Stimulated activated CD8-positive, alpha-beta memory T cell treated with anti-CD3 and anti-CD28 coated beads, Interleukin-15, amount 100 ng/mL, for 48 hours (primary cell): ENCODE data around the gene SORCS2.

Experiments used
- DNase-seq, 2 donors: peaks; one replicate each; pipeline ENCODE4 v3.0.0-alpha.2; 2020; ENCODE audit warnings: low read depth in 2 of 2

Gene SORCS2

DNA sequence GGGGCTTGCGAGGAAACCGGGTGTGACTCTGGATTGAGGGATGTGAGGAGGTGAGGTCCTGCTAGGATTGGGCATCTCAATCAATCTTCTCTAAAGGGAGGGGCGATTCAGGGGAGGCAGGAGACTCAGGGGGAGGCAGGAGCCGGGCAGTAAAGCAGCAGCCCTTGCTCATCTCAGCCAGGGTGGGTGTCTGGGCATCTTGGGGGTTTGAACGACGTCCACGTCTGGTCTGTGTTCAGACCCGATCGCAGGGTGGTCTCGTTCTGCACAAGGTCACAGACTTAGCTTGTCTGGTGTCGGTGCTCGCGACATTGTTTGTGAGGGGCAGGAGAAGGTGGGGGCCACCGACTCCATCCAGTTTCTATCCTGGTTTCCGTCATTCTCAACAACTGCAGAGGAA, 473.7 kb downstream of the SORCS2 start:
- DNase-seq: no peak

DNA sequence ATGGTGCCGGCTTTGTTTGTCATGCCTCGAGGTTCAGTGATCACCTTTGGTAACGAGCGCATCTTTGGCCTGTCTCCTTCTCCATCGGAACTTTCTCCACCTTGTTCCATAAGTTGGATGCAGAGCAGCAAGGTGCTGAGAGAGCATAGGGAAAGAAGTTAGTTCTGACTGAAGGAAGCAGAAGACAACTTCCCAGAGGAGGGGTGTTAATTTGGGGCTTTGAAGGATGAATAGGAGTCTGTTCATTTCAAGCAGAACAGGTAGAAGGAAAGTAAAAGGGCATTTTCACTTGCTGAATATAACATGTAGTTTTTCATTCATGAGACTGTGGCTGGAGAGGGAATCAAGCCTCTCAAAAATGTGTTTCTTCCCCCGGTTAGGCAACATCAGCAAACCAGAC, 474.4 kb downstream of the SORCS2 start:
- no peak for DNase-seq

DNA sequence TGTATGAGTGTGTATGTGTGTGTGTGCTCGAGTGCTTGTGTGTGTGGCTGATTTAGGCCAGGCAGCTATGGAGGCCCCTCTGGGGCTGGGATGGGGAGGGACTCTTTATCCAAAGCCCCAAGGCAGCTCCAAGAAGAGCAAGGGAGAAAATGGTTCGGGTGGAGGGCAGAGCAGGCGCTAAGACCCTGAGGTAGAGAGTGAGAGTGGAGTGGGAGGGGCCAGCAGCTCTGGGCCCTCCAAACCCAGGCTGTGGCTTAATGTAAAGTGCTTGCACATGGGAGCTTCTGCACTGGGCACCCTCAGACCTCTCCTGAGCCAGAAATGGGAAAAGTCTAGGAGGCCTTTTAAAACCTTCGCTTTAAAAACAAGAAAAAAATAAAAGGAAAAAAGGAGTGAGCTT, 475.9 kb downstream of the SORCS2 start:
- DNase-seq: no peak

DNA sequence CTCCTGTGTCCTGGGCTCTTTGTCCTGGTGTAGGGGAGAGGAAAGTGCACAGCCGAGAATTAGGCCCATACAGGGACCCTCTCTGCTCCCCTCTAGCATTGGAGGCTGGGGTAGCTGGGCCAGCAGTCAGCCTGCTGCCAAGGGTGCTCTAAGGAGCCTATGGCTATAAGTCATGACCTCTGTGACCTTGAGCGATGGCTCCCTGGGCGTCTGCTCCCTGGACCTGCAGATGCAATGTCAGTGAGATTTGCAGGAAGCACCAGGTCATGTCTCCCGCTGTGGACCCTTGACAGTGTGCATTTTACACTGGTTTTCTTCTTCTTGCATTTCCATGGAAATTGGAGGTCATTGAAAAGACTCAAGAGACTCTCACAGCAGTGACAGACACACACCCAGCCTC, 476.5 kb downstream of the SORCS2 start:
- no peak for DNase-seq

DNA sequence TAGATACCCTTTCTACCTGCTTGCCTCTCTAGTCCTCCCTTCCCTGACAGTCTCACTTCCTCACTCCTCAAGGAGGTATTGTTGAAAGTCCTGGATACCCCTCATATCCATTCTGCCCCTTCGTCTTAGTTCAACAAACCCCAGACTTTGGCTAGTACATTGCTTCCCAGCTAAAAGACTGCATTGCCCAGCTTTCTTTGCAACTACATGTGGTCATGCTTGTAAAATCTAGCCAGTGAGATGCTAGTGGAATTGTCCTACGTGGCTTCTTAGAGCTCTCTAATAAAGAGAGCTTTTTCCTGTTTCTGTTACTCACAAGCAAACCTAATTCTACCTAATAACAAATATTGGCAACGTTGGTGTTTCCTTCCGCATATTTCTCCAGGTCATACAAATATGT, 480.3 kb downstream of the SORCS2 start:
- no peak for DNase-seq

DNA sequence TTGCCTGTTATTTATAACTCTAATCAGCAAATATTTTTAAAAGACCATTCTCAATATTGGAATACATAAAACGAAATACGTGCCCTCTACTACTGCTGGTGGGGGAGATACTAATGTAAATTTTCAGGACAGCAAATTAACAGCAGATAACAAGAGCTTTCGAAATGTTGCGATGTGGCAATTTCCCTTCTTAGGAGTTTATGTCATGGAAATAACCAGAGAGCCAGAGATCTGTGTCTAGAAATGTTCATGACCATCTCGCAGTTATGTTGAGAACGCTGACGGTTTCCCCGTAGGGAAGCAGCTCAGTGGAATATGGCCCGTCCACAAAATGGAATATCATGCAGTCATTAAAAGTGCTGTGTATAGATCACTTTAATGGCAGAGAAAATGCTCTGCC, 480.8 kb downstream of the SORCS2 start:
- no peak for DNase-seq

DNA sequence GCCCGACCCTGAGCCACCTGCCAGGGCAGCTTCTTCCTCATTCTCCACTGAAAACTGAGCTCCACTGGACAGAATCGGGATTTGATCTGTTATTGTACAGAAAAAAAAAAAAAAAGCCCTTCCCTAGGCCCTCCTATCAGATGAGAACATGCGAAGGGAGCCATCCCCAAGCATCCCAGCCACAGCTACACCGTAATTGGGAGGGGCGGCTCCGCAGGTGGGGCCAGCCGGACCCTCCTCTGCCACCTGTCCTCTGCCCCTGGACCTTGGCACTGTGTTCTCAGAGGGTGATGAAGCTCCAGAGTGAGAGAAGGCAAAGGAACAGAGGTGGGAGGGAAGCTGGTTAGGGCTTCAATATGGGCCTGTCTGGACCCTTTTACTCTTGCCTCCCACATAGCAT, 482.4 kb downstream of the SORCS2 start:
- no peak for DNase-seq

DNA sequence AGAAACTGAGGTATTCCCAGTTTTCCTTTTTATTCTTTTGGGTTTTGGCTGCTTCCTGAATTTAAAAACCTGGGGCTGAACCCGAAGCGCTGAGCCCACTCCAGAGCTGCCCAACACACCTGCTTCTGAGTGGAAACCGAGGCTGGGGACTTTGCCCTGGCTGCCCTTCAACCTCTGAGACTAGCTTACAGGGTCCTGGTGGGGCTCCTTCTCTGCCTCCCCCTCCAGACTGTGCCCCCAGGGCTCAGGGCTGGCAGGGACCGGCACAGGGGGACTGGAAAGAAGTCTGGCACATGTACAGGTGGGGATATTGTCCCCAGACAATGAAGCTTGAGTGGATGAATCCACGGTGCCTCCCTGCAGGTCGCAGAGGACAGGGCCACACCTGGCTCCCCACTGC, 482.8 kb downstream of the SORCS2 start:
- DNase-seq: no peak

DNA sequence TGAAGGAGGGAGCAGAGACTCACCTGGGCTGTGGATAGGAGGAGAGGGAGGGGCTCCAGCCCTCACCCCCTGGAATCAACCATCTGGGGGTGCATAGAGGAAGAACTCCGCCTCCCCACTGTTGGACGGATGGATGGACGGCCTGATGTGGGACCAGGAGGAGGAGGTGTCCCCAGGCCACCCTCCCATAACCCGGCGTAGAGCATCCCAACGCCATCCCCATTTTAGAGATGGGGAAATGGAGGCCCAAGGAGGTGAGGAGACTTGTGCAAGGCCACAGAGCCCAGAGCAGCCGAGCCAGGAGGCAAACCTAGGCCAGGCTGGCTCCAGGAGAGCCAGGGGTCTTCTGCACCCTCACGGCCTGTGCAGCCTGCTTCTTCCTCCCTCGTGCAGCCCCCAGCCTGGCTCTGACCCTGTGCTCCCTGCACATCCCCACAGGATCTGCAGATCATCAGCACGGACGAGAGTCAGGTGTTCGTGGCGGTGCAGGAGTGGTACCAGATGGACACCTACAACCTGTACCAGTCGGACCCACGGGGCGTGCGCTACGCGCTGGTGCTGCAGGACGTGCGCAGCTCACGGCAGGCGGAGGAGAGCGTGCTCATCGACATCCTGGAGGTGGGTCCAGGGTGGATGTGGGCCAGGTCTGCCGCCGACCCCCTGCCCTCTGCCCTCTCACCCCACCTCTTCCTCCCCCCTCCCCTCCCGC, 483.4 kb downstream of the SORCS2 start:
- DNase-seq: no peak

DNA sequence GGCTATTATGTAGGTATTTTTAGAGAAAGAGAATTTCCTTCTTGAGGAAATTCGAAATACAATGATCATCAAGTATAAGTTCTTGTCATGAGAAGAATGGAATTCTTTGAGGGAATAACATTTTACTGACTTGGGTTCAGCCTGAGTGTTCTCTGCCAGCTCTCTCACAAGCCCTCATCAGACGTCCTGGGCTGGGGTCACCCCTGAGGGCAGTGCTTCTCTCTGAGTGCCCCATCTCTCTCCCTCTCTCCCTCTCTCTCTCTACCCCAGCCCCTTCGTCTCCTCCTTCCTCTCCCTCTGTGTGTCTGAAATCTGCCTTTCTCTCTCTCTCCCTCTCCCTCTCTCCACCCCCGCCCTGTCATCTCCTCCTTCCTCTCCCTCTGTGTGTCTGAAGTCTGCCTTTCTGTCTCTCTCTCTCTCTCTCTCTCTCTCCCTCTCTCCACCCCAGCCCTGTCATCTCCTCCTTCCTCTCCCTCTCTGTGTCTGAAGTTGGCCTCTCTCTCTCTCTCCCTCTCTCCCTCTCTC, 484.1 kb downstream of the SORCS2 start:
- DNase-seq: no peak

DNA sequence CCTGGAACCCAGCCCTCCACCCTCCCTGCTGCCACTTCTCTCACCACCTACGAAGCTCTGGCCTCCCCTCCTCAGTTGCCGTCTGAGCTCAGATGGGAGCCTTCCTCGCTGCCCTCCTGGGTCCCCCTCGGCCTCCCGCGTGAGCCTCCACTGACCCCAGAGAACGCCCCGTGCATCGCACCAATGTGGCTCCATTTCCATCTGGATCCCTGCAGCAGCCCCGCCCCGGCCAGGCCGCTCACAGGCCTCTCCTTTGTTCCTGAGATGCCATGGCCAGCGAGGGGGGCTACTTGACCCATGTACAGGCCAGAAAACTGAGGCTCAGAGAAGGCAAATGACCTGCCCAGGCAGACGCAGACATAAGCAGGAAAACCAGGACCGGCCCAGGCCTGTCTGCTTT, 484.7 kb downstream of the SORCS2 start:
- DNase-seq: no peak

DNA sequence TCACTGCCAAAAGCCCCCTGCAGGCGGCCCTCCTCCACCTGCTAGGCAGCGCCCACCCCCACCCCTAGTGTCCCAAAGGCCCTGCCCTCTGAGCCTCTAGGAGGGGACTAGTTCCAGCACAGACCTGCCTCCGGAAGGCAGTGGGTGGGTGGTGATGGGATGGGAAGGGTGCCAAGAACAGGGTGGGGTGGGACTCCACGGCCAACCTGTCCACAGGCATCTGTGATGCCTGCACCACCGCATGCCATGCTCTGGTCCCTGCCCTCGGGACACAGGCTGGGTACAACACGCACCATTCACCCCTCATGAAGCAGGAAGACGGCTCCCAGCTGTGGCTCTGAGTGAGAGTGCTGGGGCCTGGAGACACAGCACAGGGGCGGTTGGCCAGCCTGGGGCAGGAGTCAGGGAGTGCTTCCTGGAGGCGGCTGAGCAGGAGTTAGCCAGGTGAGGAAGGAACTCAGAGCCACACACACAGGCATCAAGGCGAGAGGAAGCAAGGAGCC, 485.5 kb downstream of the SORCS2 start:
- DNase-seq: no peak

DNA sequence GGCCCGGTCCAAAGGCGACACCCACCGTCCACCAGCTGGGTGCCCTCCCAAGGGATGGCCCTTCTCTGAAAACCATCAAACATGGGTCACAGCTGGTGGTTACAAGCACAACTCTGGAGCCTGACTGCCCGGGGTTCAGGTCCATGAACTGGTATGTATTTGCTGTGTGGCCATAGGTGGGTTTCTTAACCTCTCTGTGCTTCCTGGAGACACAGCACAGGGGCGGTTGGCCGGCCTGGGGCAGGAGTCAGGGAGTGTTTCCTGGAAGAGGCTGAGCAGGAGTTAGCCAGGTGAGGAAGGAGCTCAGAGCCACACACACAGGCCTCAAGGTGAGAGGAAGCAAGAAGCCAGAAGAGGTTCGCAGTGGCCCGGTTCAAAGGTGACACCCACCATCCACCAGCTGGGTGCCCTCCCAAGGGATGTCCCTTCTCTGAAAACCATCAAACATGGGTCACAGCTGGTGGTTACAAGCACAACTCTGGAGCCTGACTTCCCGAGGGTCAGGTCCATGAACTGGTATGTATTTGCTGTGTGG, 486.0 kb downstream of the SORCS2 start:
- DNase-seq: no peak

DNA sequence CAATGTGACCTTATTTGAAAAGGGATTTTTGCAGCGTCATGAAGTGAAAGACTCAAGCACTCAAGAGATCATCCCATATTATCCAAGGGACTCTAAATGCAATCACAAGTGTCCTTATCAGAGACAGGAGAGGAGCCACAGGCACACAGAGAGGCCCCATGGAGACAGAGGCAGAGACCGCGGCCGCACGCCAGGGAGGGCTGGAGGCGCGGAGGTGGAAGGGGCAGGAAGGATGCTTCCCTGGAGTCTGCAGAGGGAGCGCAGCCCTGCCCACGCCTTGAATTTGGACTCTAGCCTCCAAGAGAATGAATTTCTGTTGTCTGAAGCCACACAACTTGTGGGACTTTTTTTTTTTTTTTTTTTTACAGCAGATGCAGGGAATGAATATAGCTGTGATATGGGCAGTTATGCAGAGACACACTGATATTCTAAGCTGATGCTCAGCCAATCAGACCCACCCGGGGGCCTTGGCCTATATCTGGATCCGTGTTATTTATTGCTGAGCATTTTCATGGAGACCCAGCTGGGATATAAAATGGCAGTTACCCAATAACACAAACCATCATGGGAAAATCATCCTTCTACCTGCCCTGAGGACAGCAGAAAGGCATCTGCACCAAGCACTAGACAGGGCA, 487.2 kb downstream of the SORCS2 start:
- no peak for DNase-seq

DNA sequence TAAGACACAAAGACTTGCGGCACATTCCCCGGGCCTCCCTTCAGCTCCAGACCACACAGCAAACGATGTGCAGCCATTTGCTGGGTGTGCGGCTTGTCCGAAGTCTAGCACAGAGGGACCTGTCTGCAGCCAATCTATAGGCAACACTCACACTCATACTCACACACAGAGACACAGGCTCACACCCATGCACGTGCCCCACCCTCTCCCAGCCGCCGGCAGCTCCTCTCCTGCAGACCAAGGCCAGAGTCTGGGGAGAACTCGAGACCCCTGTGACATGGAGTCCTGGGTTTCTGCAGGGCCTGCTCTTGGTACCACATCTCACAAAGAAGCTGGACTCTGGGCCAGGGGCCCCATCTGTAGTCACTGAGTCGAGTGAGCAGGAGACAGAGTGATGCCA, 487.8 kb downstream of the SORCS2 start:
- DNase-seq: no peak

DNA sequence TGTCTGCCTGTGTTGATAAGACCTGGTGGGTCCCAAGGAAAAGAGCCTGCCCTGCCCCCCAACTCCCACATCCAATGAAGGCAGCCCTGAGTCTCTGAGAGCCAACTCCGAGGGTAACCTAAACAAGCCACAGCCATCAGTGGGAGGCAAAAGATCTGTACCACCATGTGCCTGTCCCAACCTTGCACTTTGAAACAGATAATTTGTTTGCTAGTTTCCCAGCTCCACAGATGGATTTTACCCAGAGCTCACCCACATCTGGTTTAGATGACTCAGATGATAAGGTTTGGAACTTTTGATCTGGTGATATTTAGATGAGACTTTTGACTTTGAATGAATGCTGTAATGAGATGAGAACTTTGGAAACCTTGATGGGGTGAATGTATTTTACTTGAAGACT, 488.4 kb downstream of the SORCS2 start:
- no peak for DNase-seq

DNA sequence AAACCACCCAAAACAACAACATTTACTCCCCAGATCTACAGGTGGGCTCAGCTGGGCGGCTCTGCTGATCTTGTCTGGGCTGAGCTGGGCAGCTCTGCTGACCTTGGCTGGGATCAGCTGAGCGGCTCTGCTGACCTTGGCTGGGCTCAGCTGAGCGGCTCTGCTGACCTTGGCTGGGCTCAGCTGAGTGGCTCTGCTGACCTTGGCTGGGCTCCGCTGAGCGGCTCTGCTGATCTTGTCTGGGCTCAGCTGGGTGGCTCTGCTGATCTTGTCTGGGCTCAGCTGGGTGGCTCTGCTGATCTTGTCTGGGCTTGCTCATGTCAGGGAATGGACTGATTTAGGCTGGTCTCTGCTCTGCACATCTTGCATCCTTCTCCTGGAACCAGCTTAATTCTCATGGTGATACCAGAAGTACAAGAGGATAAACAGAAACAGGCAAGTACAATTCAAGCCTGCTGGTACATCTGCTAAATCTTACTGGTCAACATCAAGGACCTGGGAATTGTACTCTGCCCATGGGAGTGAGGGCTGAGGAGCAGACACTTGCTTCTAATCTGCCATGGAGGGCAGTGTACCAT, 490.9 kb downstream of the SORCS2 start:
- DNase-seq: no peak

DNA sequence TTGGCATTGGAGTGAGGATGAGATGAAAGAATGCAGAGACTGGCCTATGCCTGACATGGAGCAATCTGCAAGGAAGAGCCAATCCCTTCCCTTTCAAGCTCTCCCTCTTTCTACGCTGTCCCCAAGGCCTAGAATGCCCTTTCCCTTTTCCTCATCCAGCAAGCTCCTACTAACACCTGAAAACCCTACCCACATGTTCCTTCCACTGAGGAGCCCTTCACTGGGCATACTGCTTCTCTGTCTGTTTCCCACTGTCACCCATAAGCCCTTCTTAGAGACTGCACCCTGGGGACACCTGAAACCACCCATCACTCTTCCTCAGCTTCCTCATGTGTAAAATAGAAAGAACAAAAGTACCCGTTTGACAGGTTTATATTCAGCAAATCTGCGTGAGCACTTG, 492.0 kb downstream of the SORCS2 start:
- no peak for DNase-seq

DNA sequence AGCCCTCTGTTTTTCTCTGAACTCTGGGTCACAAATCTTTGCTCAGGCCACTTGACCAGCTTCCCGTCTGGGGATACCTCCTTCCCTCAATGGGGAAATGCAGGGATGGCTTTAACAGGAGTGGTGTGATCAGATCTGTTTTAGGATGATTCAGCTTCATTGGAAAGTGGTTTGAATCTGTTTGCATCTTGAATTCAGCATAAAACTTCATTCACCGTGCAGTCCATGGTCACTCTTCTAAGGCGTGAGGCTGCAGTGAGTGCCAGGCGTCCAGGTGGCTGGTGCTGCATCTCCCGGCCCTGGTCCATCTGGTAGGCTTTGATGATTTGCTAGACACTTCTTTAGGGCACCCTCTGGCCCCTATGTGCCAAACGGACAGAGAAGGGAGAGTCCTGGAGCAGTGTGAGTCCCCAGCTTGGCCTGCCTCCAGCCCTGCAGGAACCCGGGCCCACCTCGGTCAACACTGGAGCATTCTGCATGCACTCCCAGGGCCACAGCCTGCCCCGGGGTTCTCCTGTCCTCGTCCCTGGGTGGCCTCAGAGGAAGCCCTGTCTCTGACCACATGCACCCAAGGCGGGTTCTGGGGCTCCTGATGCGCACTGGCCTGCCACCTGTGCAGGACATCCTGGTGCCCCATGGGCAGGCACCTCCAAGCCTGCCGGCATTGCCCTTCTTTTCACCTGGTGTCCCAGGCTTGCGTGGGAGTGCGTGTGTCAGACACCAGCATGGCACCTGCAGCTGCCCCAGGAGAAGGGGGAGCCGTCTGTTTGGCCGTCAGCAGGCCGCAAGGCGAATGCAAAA, 493.9 kb downstream of the SORCS2 start:
- no peak for DNase-seq

DNA sequence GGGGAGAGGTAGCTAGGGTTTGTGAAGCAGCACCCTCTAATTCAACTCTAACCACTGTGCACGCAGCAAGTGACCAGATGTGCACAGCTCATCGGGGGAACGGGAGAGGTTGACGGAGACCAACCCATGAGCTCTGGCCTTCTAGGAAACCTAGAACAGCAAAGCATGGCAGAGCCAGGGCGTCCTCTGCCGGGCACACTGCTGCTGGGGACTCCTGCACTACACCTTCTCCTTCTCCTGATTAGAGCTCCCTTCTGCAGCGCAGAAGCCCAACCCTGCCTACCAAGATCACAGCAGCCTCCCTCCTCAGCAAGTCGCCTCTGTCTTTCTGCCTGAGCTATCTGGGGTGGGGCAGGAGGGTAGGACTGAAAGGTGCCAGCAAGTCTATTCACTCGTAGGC, 494.7 kb downstream of the SORCS2 start:
- no peak for DNase-seq

DNA sequence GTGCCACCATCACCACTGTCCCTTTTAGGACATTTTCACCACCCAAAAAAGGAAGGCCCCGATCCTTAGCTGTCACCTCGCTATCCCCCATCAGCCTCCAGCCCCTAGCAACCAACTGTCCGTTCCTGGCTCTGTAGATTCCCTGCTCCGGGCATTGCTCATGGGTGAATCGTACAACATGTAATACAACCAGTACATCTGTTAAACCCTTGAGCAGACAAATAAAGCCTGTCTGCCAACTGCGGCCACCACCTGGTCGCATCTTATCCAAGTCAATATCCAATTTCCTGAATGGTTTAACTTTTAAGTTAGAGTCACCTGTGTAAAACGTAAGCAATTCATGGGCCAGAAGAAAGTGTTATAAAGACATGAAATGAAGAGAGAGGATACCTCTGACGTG, 495.5 kb downstream of the SORCS2 start:
- DNase-seq: no peak
